ENCODE data around the gene IFT122. TPM values are rescaled to one million over a fixed set of nuclear protein-coding genes. Genes with fewer than 3 reads are reported as not detected.

IFT122 gene
- total and polyA plus RNA-seq, 8 donors: 15.3 to 37.1 (median 21.8) TPM

GRCh38 chr3:129449279-129450115 lies 9.5 kb downstream of the IFT122 start:
- WGBS, 2 donors: 55 to 56% methylated on average over 5 of the region's 5 CpGs

DNA sequence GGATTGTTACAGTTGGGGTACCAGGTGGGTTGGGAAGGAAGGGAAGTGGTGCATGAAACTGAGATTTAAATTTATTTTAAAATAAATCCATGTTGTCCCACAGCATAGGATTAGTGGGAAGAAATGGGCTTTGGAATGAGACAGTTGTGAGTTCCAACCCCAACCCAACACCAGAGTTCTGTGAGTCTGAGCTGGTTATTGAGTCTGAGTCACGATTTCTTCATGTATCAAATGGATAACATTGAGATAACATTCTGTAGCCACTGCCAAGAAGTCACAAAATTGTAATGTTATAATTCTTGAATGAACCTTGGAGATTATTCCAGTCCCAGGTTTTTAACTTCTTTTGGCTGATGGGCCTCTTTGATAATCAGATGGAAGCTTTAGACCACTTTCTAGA lies 13.7 kb downstream of the IFT122 start:
- peaks cover 17 to 19% (median 17%) of the 10 kb centered on the region in 3 donors for H3K4me1 ChIP-seq
- TF ChIP-seq, protein P1, sequence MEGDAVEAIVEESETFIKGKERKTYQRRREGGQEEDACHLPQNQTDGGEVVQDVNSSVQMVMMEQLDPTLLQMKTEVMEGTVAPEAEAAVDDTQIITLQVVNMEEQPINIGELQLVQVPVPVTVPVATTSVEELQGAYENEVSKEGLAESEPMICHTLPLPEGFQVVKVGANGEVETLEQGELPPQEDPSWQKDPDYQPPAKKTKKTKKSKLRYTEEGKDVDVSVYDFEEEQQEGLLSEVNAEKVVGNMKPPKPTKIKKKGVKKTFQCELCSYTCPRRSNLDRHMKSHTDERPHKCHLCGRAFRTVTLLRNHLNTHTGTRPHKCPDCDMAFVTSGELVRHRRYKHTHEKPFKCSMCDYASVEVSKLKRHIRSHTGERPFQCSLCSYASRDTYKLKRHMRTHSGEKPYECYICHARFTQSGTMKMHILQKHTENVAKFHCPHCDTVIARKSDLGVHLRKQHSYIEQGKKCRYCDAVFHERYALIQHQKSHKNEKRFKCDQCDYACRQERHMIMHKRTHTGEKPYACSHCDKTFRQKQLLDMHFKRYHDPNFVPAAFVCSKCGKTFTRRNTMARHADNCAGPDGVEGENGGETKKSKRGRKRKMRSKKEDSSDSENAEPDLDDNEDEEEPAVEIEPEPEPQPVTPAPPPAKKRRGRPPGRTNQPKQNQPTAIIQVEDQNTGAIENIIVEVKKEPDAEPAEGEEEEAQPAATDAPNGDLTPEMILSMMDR (IDR thresholded peaks at IDR 0.05): no peak
- intact Hi-C loops (cut with DNase I): no loop called here
- no peaks in the 10 kb centered on the region for H3K36me3 ChIP-seq
- FAIRE-seq: no peak
- DNase-seq: no peak
- 28 to 30% methylated on average over 1 of the region's 1 CpG for WGBS, 2 donors
- no peaks in the 10 kb centered on the region for H3K27me3 ChIP-seq
- ATAC-seq: peak in 3 of 4 donors; percentile 41 to 68 (median 62)
- H3K27ac ChIP-seq: no peak overlapping the region
- no peak overlapping the region for H3K4me3 ChIP-seq
- no peaks in the 10 kb centered on the region for H3K9me3 ChIP-seq

More at GRCh38 chr3:129449279-129450115, 9.5 kb downstream of the IFT122 start:
- ATAC-seq: no peak
- no peak for DNase-seq
- no peaks in the 10 kb centered on the region for H3K36me3 ChIP-seq
- intact Hi-C loops (cut with DNase I): no loop called here
- H3K4me1 ChIP-seq: peaks cover 32 to 47% (median 43%) of the 10 kb centered on the region in 3 donors
- TF ChIP-seq, protein P1 (IDR thresholded peaks at IDR 0.05): no peak
- no peaks in the 10 kb centered on the region for H3K9me3 ChIP-seq
- FAIRE-seq: no peak
- peak overlapping the region in 3 of 4 donors; percentile 16 to 84 (median 73) for H3K27ac ChIP-seq
- no peak overlapping the region for H3K4me3 ChIP-seq
- no peaks in the 10 kb centered on the region for H3K27me3 ChIP-seq

DNA sequence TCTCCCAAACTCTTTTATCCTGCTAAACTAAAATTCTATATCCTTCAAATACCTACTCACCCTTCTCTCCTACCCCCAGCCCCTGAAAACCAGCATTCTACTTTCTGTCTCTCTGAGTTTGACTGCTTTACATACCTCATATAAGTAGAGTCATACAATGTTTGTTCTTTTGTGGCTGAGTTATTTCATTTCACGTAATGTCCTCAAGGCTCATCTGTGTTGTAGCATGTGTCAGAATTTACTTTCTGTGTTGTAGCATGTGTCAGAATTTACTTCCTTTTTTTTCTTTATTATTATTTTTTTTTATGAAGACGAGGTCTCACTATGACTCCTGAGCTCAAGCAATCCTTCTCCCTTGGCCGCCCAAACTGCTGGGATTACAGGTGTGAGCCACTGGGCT lies 20.1 kb downstream of the IFT122 start:
- Histone ChIP-seq H3K9me3 (no peaks in the 10 kb centered on the region), H3K36me3 (peaks cover 0 to 4% (median 0%) of the 10 kb centered on the region in 3 donors), H3K27ac (no peak overlapping the region), H3K4me1 (no peaks in the 10 kb centered on the region), H3K4me3 (no peak overlapping the region), H3K27me3 (no peaks in the 10 kb centered on the region)
- FAIRE-seq: no peak
- ATAC-seq: no peak
- no peak for DNase-seq
- WGBS, 2 donors: 96 to 99% methylated on average over 3 of the region's 3 CpGs
- TF ChIP-seq, protein P1 (IDR thresholded peaks at IDR 0.05): no peak
- intact Hi-C loops (cut with DNase I): no loop called here

DNA sequence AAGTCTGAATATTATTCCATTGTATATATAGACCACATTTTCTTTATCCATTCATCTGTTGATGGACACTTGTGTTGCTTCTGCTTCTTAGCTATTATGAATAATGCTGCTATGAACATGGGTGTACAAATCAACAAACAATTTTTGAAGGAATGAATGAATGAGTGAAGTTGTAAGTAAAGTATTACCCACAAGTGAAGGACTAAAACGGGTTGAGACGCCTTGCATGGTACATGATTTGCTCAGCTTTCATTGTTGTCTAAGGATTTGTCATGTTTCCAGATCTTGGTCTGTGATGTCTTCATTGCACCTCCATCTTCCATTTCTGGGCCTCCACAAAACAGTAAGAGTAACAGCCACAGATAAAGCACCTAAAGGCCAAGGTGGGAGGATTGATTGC lies 20.5 kb downstream of the IFT122 start:
- TF ChIP-seq, protein P1 (IDR thresholded peaks at IDR 0.05): no peak
- 94% methylated on average over 2 of the region's 2 CpGs for WGBS, 2 donors
- DNase-seq (no peak), FAIRE-seq (no peak), ATAC-seq (no peak)
- Histone ChIP-seq H3K27ac (no peak overlapping the region), H3K36me3 (peaks cover 0 to 4% (median 0%) of the 10 kb centered on the region in 3 donors), H3K4me3 (no peak overlapping the region), H3K9me3 (no peaks in the 10 kb centered on the region), H3K27me3 (no peaks in the 10 kb centered on the region), H3K4me1 (no peaks in the 10 kb centered on the region)
- intact Hi-C loops (cut with DNase I): no loop called here

GRCh38 chr3:129461022-129461421 lies 21.0 kb downstream of the IFT122 start:
- no peak for DNase-seq
- no peak for ATAC-seq
- Histone ChIP-seq H3K27me3 (no peaks in the 10 kb centered on the region), H3K9me3 (no peaks in the 10 kb centered on the region), H3K36me3 (peaks cover 0 to 4% (median 0%) of the 10 kb centered on the region in 3 donors), H3K4me1 (no peaks in the 10 kb centered on the region), H3K4me3 (no peak overlapping the region), H3K27ac (no peak overlapping the region)
- no peak for FAIRE-seq
- intact Hi-C loops (cut with DNase I): no loop called here
- WGBS, 2 donors: 92 to 97% methylated on average over 1 of the region's 1 CpG
- TF ChIP-seq, protein P1 (IDR thresholded peaks at IDR 0.05): no peak

Measured in pancreas (tissue), 10 donors.